Measurements from ENCODE around the gene TBC1D8.

The TBC1D8 gene

GRCh38 chr2:100993294-100993693, 157.9 kb downstream of the TBC1D8 start:
- DNase-seq: no peak

GRCh38 chr2:100992262-100992661, 158.9 kb downstream of the TBC1D8 start:
- DNase-seq: no peak

- no peak for DNase-seq
These were observed 159.8 kb downstream of the TBC1D8 start for GRCh38 chr2:100991404-100991773.

- DNase-seq: no peak
These were observed 160.4 kb downstream of the TBC1D8 start for GRCh38 chr2:100990650-100991403.

- DNase-seq: no peak
These were observed 161.0 kb downstream of the TBC1D8 start for GRCh38 chr2:100990166-100990565.

- DNase-seq: no peak
These were observed 161.5 kb downstream of the TBC1D8 start for GRCh38 chr2:100989666-100990065.

GRCh38 chr2:100988630-100989417, 162.4 kb downstream of the TBC1D8 start:
- no peak for DNase-seq

- DNase-seq: no peak
These were observed 163.2 kb downstream of the TBC1D8 start for GRCh38 chr2:100987974-100988373.

DNA sequence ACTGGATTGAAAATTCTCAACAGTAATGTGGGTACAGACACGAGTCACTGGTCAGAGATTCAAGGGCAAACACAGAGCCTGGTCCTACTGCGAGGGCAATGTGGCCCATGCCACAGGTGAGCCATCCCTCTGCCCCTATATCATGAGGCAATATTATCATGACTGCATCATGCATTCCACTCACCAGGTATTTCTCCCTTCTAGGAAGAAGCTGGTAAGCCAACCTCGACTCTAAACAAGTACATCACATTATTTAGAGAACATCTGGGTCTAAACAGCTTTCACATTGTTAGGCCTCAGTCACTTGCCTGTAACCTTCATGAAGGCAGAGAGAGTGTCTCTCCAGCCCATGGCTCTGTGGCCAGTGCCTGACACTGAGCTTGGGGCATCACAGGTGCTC, 163.6 kb downstream of the TBC1D8 start:
- no peak for DNase-seq

- no peak for DNase-seq
These were observed 165.0 kb downstream of the TBC1D8 start for GRCh38 chr2:100986157-100986556.

DNA sequence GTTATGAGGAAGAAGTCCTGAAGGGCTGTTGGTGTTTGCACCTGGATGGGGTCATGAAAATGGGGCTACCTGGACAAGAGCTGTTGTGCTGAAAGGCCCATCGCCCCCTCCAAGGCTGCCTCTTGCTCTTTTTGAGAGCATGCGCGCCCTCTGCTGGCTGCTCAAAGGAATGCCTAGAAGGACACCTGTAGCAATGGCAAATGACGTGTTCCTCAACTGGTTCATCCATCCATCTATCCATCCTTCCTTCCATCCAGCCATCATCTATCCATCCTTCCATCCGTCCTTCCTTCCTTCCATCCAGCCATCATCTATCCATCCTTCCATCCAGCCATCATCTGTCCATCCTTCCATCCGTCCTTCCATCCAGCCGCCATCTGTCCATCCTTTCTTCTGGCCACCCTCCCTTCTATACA, 166.3 kb downstream of the TBC1D8 start:
- peak; percentile 76 for DNase-seq

- DNase-seq: no peak
These were observed 167.4 kb downstream of the TBC1D8 start for GRCh38 chr2:100983684-100984310.

- DNase-seq: no peak
These were observed 168.0 kb downstream of the TBC1D8 start for GRCh38 chr2:100983201-100983600.

DNA sequence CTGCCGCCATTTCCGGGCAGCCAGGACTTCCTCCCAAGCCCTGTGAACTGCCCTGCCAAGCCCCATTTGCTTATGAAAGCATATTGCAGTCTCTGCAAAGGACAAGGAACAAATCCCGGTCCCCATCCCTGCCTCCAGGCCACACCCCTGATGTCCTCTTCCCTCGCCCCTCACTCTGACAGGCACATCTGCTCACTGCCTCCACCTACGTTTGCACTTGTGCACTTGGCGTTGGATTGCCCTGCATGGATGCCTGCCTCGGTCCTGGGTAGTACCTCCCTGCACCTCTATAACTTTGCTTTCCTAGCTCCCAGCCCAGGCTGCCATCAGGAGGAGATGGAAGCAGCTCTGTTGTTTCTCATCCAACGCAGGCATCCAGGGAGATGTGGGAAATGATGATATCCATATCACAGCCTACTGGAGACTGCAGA, 168.7 kb downstream of the TBC1D8 start:
- DNase-seq: no peak

DNA sequence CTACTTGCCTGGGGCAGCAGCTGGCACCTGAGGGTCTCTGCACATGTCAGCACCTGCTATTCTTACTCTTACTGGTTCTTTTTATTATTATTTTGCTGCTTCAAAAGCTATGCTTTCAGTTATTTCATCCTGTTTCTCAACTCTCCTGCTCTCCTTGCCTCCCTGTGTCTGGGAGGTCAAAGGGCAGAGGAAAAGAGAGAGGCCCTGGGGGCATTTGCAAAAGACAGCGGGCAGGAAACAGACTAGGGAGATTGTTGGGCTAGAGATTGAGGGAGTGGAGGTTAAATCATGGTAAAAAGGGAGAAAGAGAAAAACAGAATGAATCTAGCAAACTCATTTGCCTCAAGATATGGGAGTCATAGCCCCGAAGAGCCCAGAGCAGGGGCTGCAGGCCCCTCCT, 170.2 kb downstream of the TBC1D8 start:
- DNase-seq: no peak

- DNase-seq: no peak
These were observed 171.1 kb downstream of the TBC1D8 start for GRCh38 chr2:100980046-100980445.

DNA sequence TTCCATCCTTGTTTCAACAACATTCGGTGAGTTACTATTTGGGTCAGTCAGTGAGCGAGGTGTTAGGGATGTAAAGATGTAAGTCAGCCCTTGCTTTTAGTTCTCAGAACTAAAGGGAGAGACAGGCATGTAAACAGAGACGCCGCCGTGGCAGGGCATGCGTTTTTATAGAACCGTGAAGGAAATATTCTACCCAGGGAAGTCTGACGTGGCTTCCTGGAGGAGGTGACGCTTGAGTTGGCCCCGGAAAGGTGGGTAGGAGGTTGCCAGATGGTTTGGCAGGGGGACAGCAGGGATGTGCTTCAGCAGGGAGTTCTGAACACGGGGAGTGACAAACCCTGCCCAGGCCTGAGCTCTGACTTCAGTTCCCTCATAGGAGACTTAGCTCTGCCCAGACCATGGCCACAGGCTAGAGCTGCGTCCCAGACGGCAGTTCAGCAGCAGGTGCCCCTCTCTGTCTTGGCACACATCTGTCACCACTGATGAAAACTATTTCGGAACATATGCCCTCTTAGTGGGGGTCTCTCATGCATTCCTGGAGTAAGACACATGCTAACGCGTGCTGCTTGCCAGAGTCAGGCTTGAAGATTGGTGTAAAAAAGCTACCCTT, 172.5 kb downstream of the TBC1D8 start:
- no peak for DNase-seq

GRCh38 chr2:100977511-100977910, 173.7 kb downstream of the TBC1D8 start:
- DNase-seq: no peak

- DNase-seq: no peak
These were observed 174.4 kb downstream of the TBC1D8 start for GRCh38 chr2:100976645-100977391.

GRCh38 chr2:100976061-100976460, 175.1 kb downstream of the TBC1D8 start:
- no peak for DNase-seq

DNA sequence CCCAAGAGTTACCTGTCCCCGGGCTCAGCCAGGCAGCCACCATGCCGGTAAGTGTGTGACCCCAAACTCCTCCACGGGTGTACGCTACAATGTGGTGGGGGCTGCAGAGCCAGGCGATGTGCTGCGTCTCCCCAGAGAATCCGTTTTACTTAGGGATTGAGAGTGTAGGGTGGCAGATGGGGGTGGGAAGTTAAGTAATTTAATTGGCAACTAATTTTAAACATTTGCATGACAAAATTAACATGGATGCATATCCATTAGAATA, 175.7 kb downstream of the TBC1D8 start:
- no peak for DNase-seq

- DNase-seq: no peak
These were observed 176.3 kb downstream of the TBC1D8 start for GRCh38 chr2:100974712-100975520.
